Progenitor cell of endocrine pancreas (in vitro differentiated cells): ENCODE data around the gene SMIM35. TPM values are rescaled to one million over a fixed set of nuclear protein-coding genes. Genes with fewer than 3 reads are reported as not detected.

Experiments used
- DNase-seq: peaks from one replicate; pipeline ENCODE4 v3.0.0; 2021; ENCODE audit warnings: low spot score; ENCODE audit not compliant: unreplicated experiment
- H3K27ac Mint-ChIP-seq: 2 replicates; pipeline ENCODE4 v1.8.0; 2021; ENCODE audit warnings: mild to moderate bottlenecking, moderate library complexity, mixed read lengths
- H3K27me3 Mint-ChIP-seq: 2 replicates; pipeline ENCODE4 v1.8.0; 2021; ENCODE audit warnings: mixed read lengths
- H3K36me3 Mint-ChIP-seq: 2 replicates; pipeline ENCODE4 v1.8.0; 2022; ENCODE audit warnings: mixed read lengths; ENCODE audit not compliant: insufficient read depth
- H3K4me1 Mint-ChIP-seq: 2 replicates; pipeline ENCODE4 v1.8.0; 2021; ENCODE audit warnings: low read depth, mixed read lengths
- H3K4me3 Mint-ChIP-seq: 2 replicates; pipeline ENCODE4 v1.8.0; 2021; ENCODE audit warnings: low read depth, mild to moderate bottlenecking, moderate library complexity, mixed read lengths
- H3K9me3 Mint-ChIP-seq: 2 replicates; pipeline ENCODE4 v1.8.0; 2021; ENCODE audit warnings: low read depth, mixed read lengths
- total RNA-seq: library from RNA; stranded (reverse); gene quantifications from 2 replicates; pipeline ENCODE4 v1.2.1, GENCODE V29; 2021
- TF ChIP-seq, protein P1 (sequence below): fragments of 200-600 bp; sonication (generic); IDR thresholded peaks from one replicate; pipeline ENCODE4 v1.5.0; 2021; ENCODE audit warnings: antibody characterized with exemption, mild to moderate bottlenecking; ENCODE audit not compliant: unreplicated experiment

Gene SMIM35
- total RNA-seq, 1 donor from 2014 or later, result not detected

DNA sequence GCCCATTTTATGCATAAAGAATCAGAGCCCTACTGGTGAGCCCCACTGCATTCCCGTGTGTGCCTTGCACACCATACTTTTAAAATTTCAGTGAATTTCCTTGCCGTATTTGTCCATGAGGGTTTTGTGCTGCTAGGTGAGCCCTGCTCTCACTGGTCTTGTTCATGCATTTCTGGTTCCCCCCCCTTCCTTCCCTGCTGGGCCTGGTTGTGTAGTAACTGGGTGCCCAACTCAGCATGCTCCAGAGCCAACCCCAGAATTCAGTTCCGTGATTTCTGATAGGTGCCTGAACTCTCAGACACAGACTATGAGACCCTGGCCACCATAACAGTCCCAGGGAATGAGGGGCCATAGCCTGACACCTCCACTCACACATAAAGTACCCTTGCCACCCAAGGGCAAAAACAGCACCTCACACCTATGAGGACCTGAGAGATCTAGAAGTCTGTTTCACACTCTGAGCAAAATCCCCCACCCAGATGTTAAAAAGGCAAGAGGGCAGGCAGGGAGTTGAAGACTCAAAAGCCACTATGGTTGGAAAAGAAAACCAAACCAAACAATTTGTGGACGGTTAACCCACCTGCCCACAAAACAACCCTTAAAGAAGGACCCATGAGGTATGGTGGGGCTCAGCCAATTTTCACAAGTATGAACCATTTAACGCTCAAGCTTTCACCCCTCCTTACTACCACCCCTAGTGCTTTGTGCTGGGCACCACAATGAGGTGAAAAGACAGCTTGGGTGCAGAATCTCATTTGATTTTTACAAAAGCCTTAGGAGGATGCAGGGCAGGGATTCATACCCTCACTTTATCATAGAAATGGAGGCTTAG, 117.4 kb downstream of the SMIM35 start:
- Mint-ChIP-seq H3K9me3 (no peaks in the 10 kb centered on the region), H3K27me3 (peaks cover 9% of the 10 kb centered on the region), H3K27ac (no peak overlapping the region), H3K36me3 (no peaks in the 10 kb centered on the region), H3K4me3 (no peak overlapping the region), H3K4me1 (peaks cover 8% of the 10 kb centered on the region)
- TF ChIP-seq, protein P1, sequence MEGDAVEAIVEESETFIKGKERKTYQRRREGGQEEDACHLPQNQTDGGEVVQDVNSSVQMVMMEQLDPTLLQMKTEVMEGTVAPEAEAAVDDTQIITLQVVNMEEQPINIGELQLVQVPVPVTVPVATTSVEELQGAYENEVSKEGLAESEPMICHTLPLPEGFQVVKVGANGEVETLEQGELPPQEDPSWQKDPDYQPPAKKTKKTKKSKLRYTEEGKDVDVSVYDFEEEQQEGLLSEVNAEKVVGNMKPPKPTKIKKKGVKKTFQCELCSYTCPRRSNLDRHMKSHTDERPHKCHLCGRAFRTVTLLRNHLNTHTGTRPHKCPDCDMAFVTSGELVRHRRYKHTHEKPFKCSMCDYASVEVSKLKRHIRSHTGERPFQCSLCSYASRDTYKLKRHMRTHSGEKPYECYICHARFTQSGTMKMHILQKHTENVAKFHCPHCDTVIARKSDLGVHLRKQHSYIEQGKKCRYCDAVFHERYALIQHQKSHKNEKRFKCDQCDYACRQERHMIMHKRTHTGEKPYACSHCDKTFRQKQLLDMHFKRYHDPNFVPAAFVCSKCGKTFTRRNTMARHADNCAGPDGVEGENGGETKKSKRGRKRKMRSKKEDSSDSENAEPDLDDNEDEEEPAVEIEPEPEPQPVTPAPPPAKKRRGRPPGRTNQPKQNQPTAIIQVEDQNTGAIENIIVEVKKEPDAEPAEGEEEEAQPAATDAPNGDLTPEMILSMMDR, result no peak
- no peak for DNase-seq

GRCh38 chr11:117966908-117967307, 119.9 kb downstream of the SMIM35 start:
- Mint-ChIP-seq H3K36me3 (no peaks in the 10 kb centered on the region), H3K27me3 (peaks cover 9% of the 10 kb centered on the region), H3K27ac (no peak overlapping the region), H3K4me1 (no peaks in the 10 kb centered on the region), H3K9me3 (no peaks in the 10 kb centered on the region), H3K4me3 (no peak overlapping the region)
- TF ChIP-seq, protein P1, result no peak
- no peak for DNase-seq

DNA sequence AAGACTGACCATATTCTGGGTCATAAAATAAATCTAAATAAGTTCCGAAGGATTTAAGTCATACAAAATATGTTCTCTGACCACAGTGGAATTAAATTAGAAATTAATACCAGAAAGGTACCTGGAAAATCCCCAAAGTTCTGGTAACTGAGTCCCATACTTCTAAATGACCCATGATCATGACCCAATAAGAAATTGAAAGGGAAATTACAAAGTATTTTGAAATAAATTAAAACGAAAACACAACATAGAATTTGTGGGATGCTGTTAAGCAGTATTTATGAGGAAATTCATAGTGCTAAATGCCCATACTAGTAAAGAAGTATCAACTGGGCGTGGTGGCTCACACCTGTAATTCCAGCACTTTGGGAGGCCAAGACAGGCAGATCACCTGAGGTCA, 123.9 kb downstream of the SMIM35 start:
- no peak overlapping the region for H3K4me3 Mint-ChIP-seq
- DNase-seq, result no peak
- H3K4me1 Mint-ChIP-seq, result no peaks in the 10 kb centered on the region
- TF ChIP-seq, protein P1, result no peak
- no peak overlapping the region for H3K27ac Mint-ChIP-seq
- H3K9me3 Mint-ChIP-seq, result no peaks in the 10 kb centered on the region
- H3K36me3 Mint-ChIP-seq, result no peaks in the 10 kb centered on the region
- H3K27me3 Mint-ChIP-seq, result no peaks in the 10 kb centered on the region

GRCh38 chr11:117961896-117962295, 124.9 kb downstream of the SMIM35 start:
- H3K36me3 Mint-ChIP-seq, result no peaks in the 10 kb centered on the region
- H3K27ac Mint-ChIP-seq, result no peak overlapping the region
- H3K27me3 Mint-ChIP-seq, result no peaks in the 10 kb centered on the region
- H3K9me3 Mint-ChIP-seq, result peaks cover 5% of the 10 kb centered on the region
- no peak overlapping the region for H3K4me3 Mint-ChIP-seq
- TF ChIP-seq, protein P1, result no peak
- no peak for DNase-seq
- no peaks in the 10 kb centered on the region for H3K4me1 Mint-ChIP-seq

DNA sequence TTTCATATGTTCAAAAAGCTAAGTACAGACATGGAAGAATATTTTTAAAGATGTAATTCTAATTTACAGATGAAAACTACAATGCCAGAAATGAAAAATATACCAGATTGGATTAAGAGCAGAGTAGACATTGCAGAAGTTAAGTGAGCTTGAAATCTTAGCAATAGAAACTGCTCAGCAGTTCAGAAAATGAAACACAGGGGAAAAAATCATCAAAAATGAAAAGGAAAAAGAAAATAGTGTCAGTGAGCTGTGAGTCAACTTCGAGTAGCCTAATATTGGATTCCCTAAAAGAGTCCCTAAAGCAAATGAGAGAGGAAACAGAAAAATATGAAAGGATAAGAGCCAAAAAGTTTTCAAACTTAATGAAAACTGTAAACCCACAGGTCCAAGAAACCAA, 126.4 kb downstream of the SMIM35 start:
- Mint-ChIP-seq H3K36me3 (no peaks in the 10 kb centered on the region), H3K9me3 (peaks cover 5% of the 10 kb centered on the region), H3K27ac (no peak overlapping the region), H3K4me1 (no peaks in the 10 kb centered on the region), H3K4me3 (no peak overlapping the region), H3K27me3 (no peaks in the 10 kb centered on the region)
- TF ChIP-seq, protein P1, result no peak
- DNase-seq, result no peak
